ENCODE results near the gene NPIPA5.
"Not testable (repeated sequence)": the region's sequence is repeated elsewhere in the genome, so short reads cannot be mapped to it uniquely, and the experiment has no call there.

GRCh38 chr16:15395631-15396508 is 17.8 kb upstream of the NPIPA5 start, which contains the start of gene MPV17L:
- not testable (repeated sequence) for TF ChIP-seq CTCF (IDR thresholded peaks at IDR 0.05; ENCODE audit: insufficient read depth, low read length); POLR2AphosphoS5 (IDR thresholded peaks at IDR 0.05; ENCODE audit: low read depth)

Measured in HL-60 (cell line).